Activated CD8-positive, alpha-beta T cell treated with anti-CD3 and anti-CD28 coated beads for 36 hours (primary cell): ENCODE results near the gene BEST4. TPM values are rescaled to one million over a fixed set of nuclear protein-coding genes. Genes with fewer than 3 reads are reported as not detected.
A peak's percentile ranks its signal among the peaks of the same experiment; 100 is the strongest.
"Not testable (repeated sequence)": the region's sequence is repeated elsewhere in the genome, so short reads cannot be mapped to it uniquely, and the experiment has no call there.

Source experiments
- ATAC-seq: fragments of 200-7000 bp; cut with Tn5 transposase; one replicate; pipeline ENCODE4 v1.10.0; 2021; ENCODE audit warnings: mild to moderate bottlenecking, moderate library complexity
- CTCF ChIA-PET: fragments of 350-600 bp; sonication (Branson Sonifier 250); formaldehyde crosslinking; loops from one replicate; lab custom pipeline; 2021; ENCODE audit warnings: antibody characterized with exemption; lab: Charles Lee
- POLR2A ChIA-PET: fragments of 350-600 bp; sonication (Branson Sonifier 250); formaldehyde crosslinking; loops from one replicate; lab custom pipeline; 2021; ENCODE audit warnings: antibody characterized with exemption; lab: Charles Lee
- DNase-seq: peaks from one replicate; pipeline ENCODE4 v3.0.0-alpha.2; 2020
- H3K27ac Mint-ChIP-seq: one replicate; pipeline ENCODE4 v1.8.0; 2021; ENCODE audit warnings: mild to moderate bottlenecking, mixed read lengths
- H3K27me3 Mint-ChIP-seq: one replicate; pipeline ENCODE4 v1.8.0; 2021; ENCODE audit warnings: mixed read lengths
- H3K36me3 Mint-ChIP-seq: one replicate; pipeline ENCODE4 v1.8.0; 2021; ENCODE audit warnings: low read depth, mixed read lengths
- H3K4me1 Mint-ChIP-seq: one replicate; pipeline ENCODE4 v1.8.0; 2021; ENCODE audit warnings: low read depth, mixed read lengths
- H3K4me3 Mint-ChIP-seq: one replicate; pipeline ENCODE4 v1.8.0; 2021; ENCODE audit warnings: mild to moderate bottlenecking, moderate library complexity, mixed read lengths
- H3K9me3 Mint-ChIP-seq: one replicate; pipeline ENCODE4 v1.8.0; 2021; ENCODE audit warnings: mixed read lengths
- CTCF ChIP-seq: fragments of 200-600 bp; IDR thresholded peaks from one replicate; pipeline ENCODE4 v1.8.0; 2022; ENCODE audit warnings: antibody characterized with exemption, mild to moderate bottlenecking
- intact Hi-C: fragments of 100-400 bp; cut with micrococcal nuclease; formaldehyde crosslinking; loops from one replicate; pipeline ENCODE4 v1.10.0; 2022
- total RNA-seq, 2 experiments: library from RNA; stranded (reverse); gene quantifications; one replicate each; pipeline ENCODE4 v1.2.3, GENCODE V29; 2021

Gene BEST4
- total RNA-seq, 2 experiments from 2014 or later = 0.87 to 1.0 TPM

DNA sequence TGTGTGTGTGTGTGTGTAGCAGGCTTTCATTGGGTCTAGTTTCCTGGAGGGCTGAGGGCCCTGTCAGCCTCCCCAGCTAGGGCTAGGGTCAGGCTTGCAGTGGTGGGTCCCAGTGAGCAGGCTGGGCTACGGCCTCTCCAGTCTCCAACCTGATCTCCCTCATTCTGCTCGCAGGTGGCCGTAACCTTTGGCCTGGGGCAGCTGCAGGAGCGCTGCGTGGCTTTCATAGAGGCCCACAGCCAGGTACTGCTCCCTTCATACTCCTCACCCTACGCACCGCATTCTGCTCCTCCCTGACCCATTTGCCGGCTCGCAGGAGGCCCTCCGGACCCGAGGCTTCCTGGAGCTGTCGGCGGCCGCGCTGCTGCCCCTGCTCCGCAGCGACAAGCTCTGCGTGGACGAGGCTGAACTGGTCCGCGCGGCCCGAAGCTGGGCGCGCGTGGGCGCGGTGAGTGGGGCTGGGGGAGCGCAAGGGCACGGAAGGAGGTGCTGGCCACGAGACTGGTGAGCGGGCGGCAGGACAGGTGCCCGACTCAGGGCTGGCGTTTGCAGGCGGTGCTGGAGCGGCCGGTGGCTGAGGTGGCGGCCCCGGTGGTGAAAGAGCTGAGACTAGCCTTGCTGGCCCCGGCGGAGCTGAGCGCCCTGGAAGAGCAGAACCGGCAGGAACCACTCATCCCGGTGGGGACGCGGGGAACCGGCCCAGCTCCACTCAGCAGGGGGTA is 25.0 kb upstream of the BEST4 start:
- H3K27me3 Mint-ChIP-seq = no peaks in the 10 kb centered on the region
- TF ChIP-seq CTCF = no peak
- CTCF ChIA-PET = interaction anchor here (0.5 to 1.6 kb wide), 7 partner anchors 12 to 498 kb away, joined by 3 to 12 read pairs (median 3); partner anchors contain the start of gene PLK3
- no peak for ATAC-seq
- no peaks in the 10 kb centered on the region for H3K9me3 Mint-ChIP-seq
- H3K4me3 Mint-ChIP-seq = peak overlapping the region; percentile 24
- H3K36me3 Mint-ChIP-seq = peaks cover 24% of the 10 kb centered on the region
- intact Hi-C loops = no loop called here
- H3K4me1 Mint-ChIP-seq = peaks cover 60% of the 10 kb centered on the region
- H3K27ac Mint-ChIP-seq = peak overlapping the region; percentile 99
- peak; percentile 4 for DNase-seq
- POLR2A ChIA-PET = interaction anchor here (0.8 to 12.0 kb wide), 14 partner anchors 10 to 91 kb away, joined by 3 to 213 read pairs (median 8); partner anchors contain the start of genes BEST4, PLK3, RNU5D-1 and RPS8

DNA sequence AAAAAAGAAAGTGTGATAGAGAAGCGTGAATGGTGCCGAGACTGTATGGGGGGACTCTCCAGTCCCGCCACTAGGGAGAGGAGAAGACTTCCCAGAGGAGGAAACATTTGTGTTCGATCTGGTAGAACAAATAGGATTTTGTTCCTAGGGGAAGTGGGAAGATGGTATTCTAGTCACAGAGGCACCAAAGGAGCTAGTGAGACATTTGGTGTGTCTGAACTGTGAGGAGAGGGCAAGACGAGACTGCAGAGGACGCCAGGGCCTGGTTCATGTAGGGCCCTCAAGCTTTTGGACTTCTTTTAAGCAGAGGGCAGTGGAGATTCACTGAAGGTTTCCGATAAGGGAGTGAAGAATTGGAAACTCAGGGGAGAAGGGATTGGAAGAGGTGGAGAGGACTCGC is 23.3 kb upstream of the BEST4 start:
- no peak for TF ChIP-seq CTCF
- peak overlapping the region; percentile 55 for H3K4me3 Mint-ChIP-seq
- no peak for ATAC-seq
- peak overlapping the region; percentile 99 for H3K27ac Mint-ChIP-seq
- H3K4me1 Mint-ChIP-seq = peaks cover 71% of the 10 kb centered on the region
- intact Hi-C loops = no loop called here
- CTCF ChIA-PET = interaction anchor here (0.7 to 4.4 kb wide), 2 partner anchors 13 to 226 kb away, joined by 3 to 51 read pairs; partner anchors contain the start of gene PLK3
- peak; percentile 4 for DNase-seq
- no peaks in the 10 kb centered on the region for H3K27me3 Mint-ChIP-seq
- H3K9me3 Mint-ChIP-seq = no peaks in the 10 kb centered on the region
- peaks cover 31% of the 10 kb centered on the region for H3K36me3 Mint-ChIP-seq
- POLR2A ChIA-PET = interaction anchor here (1.1 to 12.0 kb wide), 7 partner anchors 9 to 89 kb away, joined by 4 to 214 read pairs (median 99); partner anchors contain the start of genes BEST4, PLK3, RNU5D-1 and RPS8

GRCh38 chr1:44810762-44811105 is 22.8 kb upstream of the BEST4 start:
- intact Hi-C loops, ATAC-seq, H3K27me3 Mint-ChIP-seq, DNase-seq, H3K9me3 Mint-ChIP-seq: not testable (repeated sequence)
- ChIA-PET CTCF (interaction anchor here (0.7 to 4.4 kb wide), 3 partner anchors 12 to 225 kb away, joined by 3 to 51 read pairs (median 22); partner anchors contain the start of genes PLK3 and RNU5D-1), POLR2A (interaction anchor here (1.1 to 12.0 kb wide), 8 partner anchors 9 to 88 kb away, joined by 4 to 214 read pairs (median 76); partner anchors contain the start of genes BEST4, PLK3, RNU5D-1 and RPS8)
- Mint-ChIP-seq H3K36me3 (peaks cover 30% of the 10 kb centered on the region), H3K4me1 (peaks cover 72% of the 10 kb centered on the region), H3K4me3 (peak overlapping the region; percentile 55), H3K27ac (peak overlapping the region; percentile 99)

GRCh38 chr1:44810101-44810761 is 22.3 kb upstream of the BEST4 start:
- ATAC-seq = no peak
- Mint-ChIP-seq H3K27me3 (no peaks in the 10 kb centered on the region), H3K4me3 (peak overlapping the region; percentile 55), H3K36me3 (peaks cover 31% of the 10 kb centered on the region), H3K4me1 (peaks cover 76% of the 10 kb centered on the region), H3K9me3 (no peaks in the 10 kb centered on the region), H3K27ac (peak overlapping the region; percentile 99)
- no peak for TF ChIP-seq CTCF
- ChIA-PET POLR2A (interaction anchor here (0.6 to 12.0 kb wide), 13 partner anchors 10 to 203 kb away, joined by 3 to 214 read pairs (median 7); partner anchors contain the start of genes BEST4, EIF2B3, PLK3 and RNU5D-1), CTCF (interaction anchor here (0.7 to 4.4 kb wide), 6 partner anchors 12 to 225 kb away, joined by 3 to 51 read pairs (median 14); partner anchors contain the start of genes PLK3 and RNU5D-1)
- peak; percentile 51 for DNase-seq
- intact Hi-C loops = no loop called here
